GM12878 (cell line): ENCODE measurements around the gene RPS6KC1. TPM values are rescaled to one million over a fixed set of nuclear protein-coding genes. Genes with fewer than 3 reads are reported as not detected.
"Not testable (repeated sequence)": the region's sequence is repeated elsewhere in the genome, so short reads cannot be mapped to it uniquely, and the experiment has no call there.

Experiments used
- ATAC-seq: fragments of 200-7000 bp; cut with Tn5 transposase; 3 replicates; pipeline ENCODE4 v1.9.1; 2020; ENCODE audit warnings: mild to moderate bottlenecking, moderate library complexity
- BruUV-seq: library from RNA; stranded (reverse); fragments of 400-500 nt; replicated peaks from 2 replicates; lab custom pipeline; 2021; lab: Mats Ljungman, UMichigan
- CTCF ChIA-PET: fragments of 300-600 bp; sonication (Branson Sonifier 250); formaldehyde crosslinking; extraction: SDS; loops from one replicate; lab custom pipeline; 2021; ENCODE audit warnings: inconsistent platforms; lab: Yijun Ruan, JAX
- POLR2A ChIA-PET: fragments of 350-600 bp; formaldehyde crosslinking; extraction: SDS; loops from one replicate; lab custom pipeline; 2021; ENCODE audit warnings: inconsistent platforms; lab: Charles Lee
- RAD21 ChIA-PET: fragments of 300-600 bp; sonication (Branson Sonifier 250); formaldehyde crosslinking; loops from one replicate; lab custom pipeline; 2023; ENCODE audit warnings: antibody characterized with exemption; ENCODE audit not compliant: unreplicated experiment; lab: Charles Lee
- SMC1A ChIA-PET: fragments of 300-600 bp; sonication (Branson Sonifier 250); formaldehyde crosslinking; loops from one replicate; lab custom pipeline; 2023; ENCODE audit not compliant: unreplicated experiment, uncharacterized antibody; lab: Charles Lee
- DNase-seq: peaks from one replicate; pipeline ENCODE4 v3.0.0-alpha.2; 2011; ENCODE audit warnings: low read depth, low spot score
- FAIRE-seq: peaks from 3 replicates; lab custom pipeline; 2011; peaks lifted over from hg19 to GRCh38; lab: Jason Lieb, UNC
- H2AFZ ChIP-seq: 2 replicates; pipeline ENCODE4 v1.6.0; 2011; ENCODE audit warnings: low read depth, low read length, control low read depth; ENCODE audit not compliant: control insufficient read depth
- H3K27ac ChIP-seq: 2 replicates; pipeline ENCODE4 v1.5.1; 2011; ENCODE audit warnings: control low read depth; ENCODE audit not compliant: control insufficient read depth, insufficient read depth
- H3K27me3 ChIP-seq, 2 experiments: replicated peaks in 1 of 2; 2 replicates each; pipeline versions ENCODE4 v1.6.0 to v1.6.1; 2011; ENCODE audit warnings: low read length in 1 of 2; ENCODE audit not compliant: control insufficient read depth in 2 of 2, insufficient read depth in 2 of 2
- H3K36me3 ChIP-seq, 2 experiments: 2 replicates each; pipeline ENCODE4 v1.5.1; 2011; ENCODE audit warnings: low read length in 1 of 2; ENCODE audit not compliant: control insufficient read depth in 2 of 2, insufficient read depth in 2 of 2
- H3K4me1 ChIP-seq: 2 replicates; pipeline ENCODE4 v1.6.1; 2011; ENCODE audit warnings: mild to moderate bottlenecking, low read length, moderate library complexity, mixed read lengths; ENCODE audit not compliant: control insufficient read depth, insufficient read depth
- H3K4me2 ChIP-seq: 2 replicates; pipeline ENCODE4 v1.6.0; 2011; ENCODE audit warnings: control low read depth; ENCODE audit not compliant: control insufficient read depth, insufficient read depth
- H3K4me3 ChIP-seq: fragments of 200-600 bp; sonication (generic); 2 replicates; pipeline ENCODE4 v1.5.1; 2016
- H3K79me2 ChIP-seq: 2 replicates; pipeline ENCODE4 v1.6.0; 2011; ENCODE audit warnings: low read length; ENCODE audit not compliant: control insufficient read depth, insufficient read depth
- H3K9ac ChIP-seq: 2 replicates; pipeline ENCODE4 v1.8.0; 2011; ENCODE audit warnings: low read length, control low read depth, mixed read lengths; ENCODE audit not compliant: control insufficient read depth, insufficient read depth
- H3K9me3 ChIP-seq: replicated peaks from 3 replicates; pipeline ENCODE4 v1.5.1; 2011; ENCODE audit warnings: mild to moderate bottlenecking, low read length; ENCODE audit not compliant: control insufficient read depth, insufficient read depth
- H4K20me1 ChIP-seq: 2 replicates; pipeline ENCODE4 v1.6.0; 2011; ENCODE audit not compliant: control insufficient read depth, insufficient read depth
- TBL1XR1 ChIP-seq: IDR thresholded peaks from 2 replicates; pipeline ENCODE4 v1.6.1; 2012; ENCODE audit warnings: low read depth, low read length, improper control_type of control experiment
- WGBS: methylation state at CpG from one replicate; pipeline ENCODE4 v1.1.6; 2016; ENCODE audit warnings: low lambda C conversion rate; ENCODE audit not compliant: insufficient replicate concordance, insufficient coverage; ENCODE audit errors: missing lambda C conversion rate; 5-methylcytosine and 5-hydroxymethylcytosine counted together
- in situ Hi-C: fragments of 300-500 bp; cut with MboI; formaldehyde crosslinking; loops from 9 replicates; pipeline ENCODE4 v1.14.3; 2018; ENCODE audit warnings: mixed read lengths
- intact Hi-C: fragments of 100-400 bp; cut with micrococcal nuclease; formaldehyde crosslinking; loops from one replicate; pipeline ENCODE4 v1.14.2; 2022; ENCODE audit not compliant: unreplicated experiment
- polyA plus RNA-seq, 11 experiments: library from polyadenylated mRNA; depleted of rRNA in 4 of 11; unstranded in 6 of 11; stranded (reverse) in 5 of 11; fragments of >200 nt; fragmentation: Nextera tagmentation in 4 of 11; fragmentation: Illumina TruSeq in 1 of 11; extraction: Ambion mirVana in 4 of 11; extraction: Trizol in 1 of 11; gene quantifications; 1 replicate in 1 of 11; 2 replicates in 10 of 11; pipeline versions ENCODE4 v1.2.1 to v1.2.3, GENCODE V29; 2011 to 2016; ENCODE audit warnings: inconsistent platforms in 2 of 11, missing spikeins in 2 of 11, low read depth in 1 of 11
- total RNA-seq, 4 experiments: library from RNA; depleted of rRNA in 3 of 4; stranded (reverse); fragments of >200 nt in 3 of 4; fragmentation: Illumina TruSeq in 1 of 4; extraction: Trizol in 1 of 4; gene quantifications; 2 replicates each; pipeline versions ENCODE4 v1.2.1 to v1.2.3, GENCODE V29; 2013 to 2021
- TF ChIP-seq, protein P1 (sequence below): fragments of 450-650 bp; formaldehyde crosslinking; IDR thresholded peaks from 2 replicates; pipeline ENCODE4 v1.4.0; 2020; ENCODE audit warnings: mild to moderate bottlenecking, moderate library complexity

The RPS6KC1 gene
- total and polyA plus RNA-seq, 10 of the 15 experiments (the other 5 are each of a cell fraction or from before 2014, with no cell fraction given): 2.9 to 17.3 (median 12.2) TPM

DNA sequence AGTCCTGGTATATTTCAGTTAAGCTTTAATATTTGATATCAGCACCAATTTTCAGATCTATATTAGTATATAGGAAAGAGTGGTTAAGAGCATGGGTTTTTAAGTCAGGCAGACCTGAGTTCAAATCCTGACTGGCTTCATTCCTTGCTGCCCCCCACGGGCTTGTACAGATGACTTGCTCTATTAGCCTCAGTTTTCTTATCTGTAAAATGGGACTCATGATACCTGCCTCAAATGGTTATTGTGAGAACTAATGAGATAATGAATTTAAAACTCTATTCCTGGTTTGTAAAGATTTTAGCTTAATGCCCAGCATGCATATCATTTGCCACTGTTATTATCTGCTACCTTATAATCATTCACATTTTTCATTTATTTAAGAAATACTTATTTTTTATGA, 264.5 kb downstream of the RPS6KC1 start (continued):
- TF ChIP-seq, protein P1, sequence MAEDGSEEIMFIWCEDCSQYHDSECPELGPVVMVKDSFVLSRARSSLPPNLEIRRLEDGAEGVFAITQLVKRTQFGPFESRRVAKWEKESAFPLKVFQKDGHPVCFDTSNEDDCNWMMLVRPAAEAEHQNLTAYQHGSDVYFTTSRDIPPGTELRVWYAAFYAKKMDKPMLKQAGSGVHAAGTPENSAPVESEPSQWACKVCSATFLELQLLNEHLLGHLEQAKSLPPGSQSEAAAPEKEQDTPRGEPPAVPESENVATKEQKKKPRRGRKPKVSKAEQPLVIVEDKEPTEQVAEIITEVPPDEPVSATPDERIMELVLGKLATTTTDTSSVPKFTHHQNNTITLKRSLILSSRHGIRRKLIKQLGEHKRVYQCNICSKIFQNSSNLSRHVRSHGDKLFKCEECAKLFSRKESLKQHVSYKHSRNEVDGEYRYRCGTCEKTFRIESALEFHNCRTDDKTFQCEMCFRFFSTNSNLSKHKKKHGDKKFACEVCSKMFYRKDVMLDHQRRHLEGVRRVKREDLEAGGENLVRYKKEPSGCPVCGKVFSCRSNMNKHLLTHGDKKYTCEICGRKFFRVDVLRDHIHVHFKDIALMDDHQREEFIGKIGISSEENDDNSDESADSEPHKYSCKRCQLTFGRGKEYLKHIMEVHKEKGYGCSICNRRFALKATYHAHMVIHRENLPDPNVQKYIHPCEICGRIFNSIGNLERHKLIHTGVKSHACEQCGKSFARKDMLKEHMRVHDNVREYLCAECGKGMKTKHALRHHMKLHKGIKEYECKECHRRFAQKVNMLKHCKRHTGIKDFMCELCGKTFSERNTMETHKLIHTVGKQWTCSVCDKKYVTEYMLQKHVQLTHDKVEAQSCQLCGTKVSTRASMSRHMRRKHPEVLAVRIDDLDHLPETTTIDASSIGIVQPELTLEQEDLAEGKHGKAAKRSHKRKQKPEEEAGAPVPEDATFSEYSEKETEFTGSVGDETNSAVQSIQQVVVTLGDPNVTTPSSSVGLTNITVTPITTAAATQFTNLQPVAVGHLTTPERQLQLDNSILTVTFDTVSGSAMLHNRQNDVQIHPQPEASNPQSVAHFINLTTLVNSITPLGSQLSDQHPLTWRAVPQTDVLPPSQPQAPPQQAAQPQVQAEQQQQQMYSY (CRISPR knock-in tag): no peak
- TF ChIP-seq TBL1XR1: no peak

DNA sequence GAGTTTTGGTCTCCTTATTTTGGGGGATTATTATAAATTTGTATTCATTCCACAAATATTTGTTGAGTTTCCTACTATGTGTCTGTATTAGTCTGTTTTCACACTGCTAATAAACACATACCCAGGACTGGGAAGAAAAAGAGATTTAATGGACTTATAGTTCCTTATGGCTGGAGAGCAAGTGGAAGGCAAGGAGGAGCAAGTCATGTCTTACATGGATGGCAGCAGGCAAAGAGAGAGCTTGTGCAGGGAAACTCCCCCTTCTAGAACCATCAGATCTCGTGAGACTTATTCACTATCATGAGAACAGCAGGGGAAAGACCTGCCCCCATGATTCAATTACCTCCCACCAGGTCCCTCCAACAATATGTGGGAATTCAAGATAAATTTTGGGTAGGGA, 267.4 kb downstream of the RPS6KC1 start:
- 0% methylated on average over 1 of the region's 1 CpG for WGBS
- POLR2A ChIA-PET: interaction anchor here (0.6 kb wide), 1 partner anchor 772 kb away, joined by 6 read pairs; no protein-coding TSS in a partner anchor
- SMC1A ChIA-PET, intact Hi-C loops, CTCF ChIA-PET, H3K27ac ChIP-seq, H2AFZ ChIP-seq, H3K27me3 ChIP-seq, H3K9ac ChIP-seq, H3K4me1 ChIP-seq, ATAC-seq, in situ Hi-C loops, H3K36me3 ChIP-seq, BruUV-seq, H3K4me3 ChIP-seq, FAIRE-seq, H3K4me2 ChIP-seq, H4K20me1 ChIP-seq, H3K79me2 ChIP-seq, RAD21 ChIA-PET, H3K9me3 ChIP-seq, DNase-seq: not testable (repeated sequence)
